Non-pigmented ciliary epithelial cell (primary cell): ENCODE data around the gene BTBD9.

ENCODE experiments used
- DNase-seq: peaks from one replicate; pipeline ENCODE4 v3.0.0-alpha.2; 2010; ENCODE audit warnings: low read depth

Gene BTBD9

GRCh38 chr6:38593998-38594665, 45.6 kb downstream of the BTBD9 start:
- no peak for DNase-seq

GRCh38 chr6:38593409-38593808, 46.3 kb downstream of the BTBD9 start:
- no peak for DNase-seq

DNA sequence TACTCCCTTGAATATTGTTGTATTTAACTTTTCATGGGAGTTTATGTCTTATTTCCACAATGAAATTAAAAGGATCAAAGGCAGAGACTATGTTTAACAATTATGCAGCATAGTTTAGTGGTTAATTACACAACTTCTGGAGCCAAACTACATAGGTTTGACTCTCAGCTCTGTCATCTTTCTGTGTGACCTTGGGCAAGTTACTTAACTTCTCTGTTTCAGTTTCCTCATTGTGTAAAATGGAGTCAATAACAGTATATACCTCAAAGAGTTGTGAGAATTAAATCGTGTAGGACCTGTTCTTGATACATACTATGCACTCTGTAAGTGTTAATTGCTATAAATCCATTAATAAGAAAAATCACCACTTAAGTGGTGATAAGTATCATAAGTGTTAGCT, 48.3 kb downstream of the BTBD9 start:
- DNase-seq: no peak

GRCh38 chr6:38589367-38589720, 50.4 kb downstream of the BTBD9 start:
- DNase-seq: no peak

- DNase-seq: no peak
These were observed 50.9 kb downstream of the BTBD9 start for GRCh38 chr6:38588631-38589366.

DNA sequence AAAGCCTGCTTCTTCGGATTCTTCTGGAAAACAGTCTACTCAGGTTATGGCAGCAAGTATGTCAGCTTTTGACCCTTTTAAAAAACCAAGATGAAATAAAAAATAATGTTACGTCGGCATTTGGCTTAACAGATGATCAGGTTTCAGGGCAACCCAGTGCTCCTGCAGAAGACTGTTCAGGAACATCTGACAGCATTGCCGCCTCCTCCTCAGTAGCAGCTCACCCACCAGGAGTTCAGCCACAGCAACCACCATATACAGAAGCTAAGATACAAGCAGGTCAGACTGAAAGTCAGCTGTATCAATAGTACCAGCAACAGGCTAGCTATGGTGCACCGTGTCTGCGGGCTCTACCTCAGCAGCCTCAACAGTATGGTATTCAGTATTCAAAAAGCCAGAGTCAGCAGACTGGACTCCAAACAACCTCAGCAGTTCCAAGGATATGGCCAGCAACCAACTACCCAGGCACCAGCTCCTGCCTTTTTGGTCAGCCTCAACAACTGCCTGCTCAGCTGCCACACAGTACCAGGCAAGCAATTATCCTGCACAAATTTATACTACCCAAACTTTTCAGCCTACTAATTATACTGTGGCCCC, 51.9 kb downstream of the BTBD9 start:
- DNase-seq: no peak

- no peak for DNase-seq
These were observed 52.7 kb downstream of the BTBD9 start for GRCh38 chr6:38586992-38587391.

- no peak for DNase-seq
These were observed 55.0 kb downstream of the BTBD9 start for GRCh38 chr6:38584731-38585130.

DNA sequence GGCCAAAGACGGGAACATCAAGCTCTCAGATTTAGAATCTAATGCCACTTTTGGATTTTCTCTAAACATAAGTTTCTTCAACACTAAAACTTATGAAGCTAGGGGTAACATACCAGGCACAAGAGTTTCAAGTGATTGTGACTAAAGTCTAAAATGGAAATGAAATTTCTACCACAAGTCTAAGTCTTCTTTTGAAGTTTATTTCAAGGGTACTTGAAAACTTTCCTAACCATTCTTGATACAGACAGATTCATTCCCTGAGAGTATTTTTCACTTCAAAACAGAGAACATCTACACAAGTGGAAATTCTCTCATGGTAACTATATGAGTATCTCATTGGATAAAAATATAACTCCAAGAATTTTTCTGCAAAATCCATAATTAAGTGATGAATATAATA, 56.2 kb downstream of the BTBD9 start:
- DNase-seq: no peak

GRCh38 chr6:38580030-38580429, 59.7 kb downstream of the BTBD9 start:
- no peak for DNase-seq

DNA sequence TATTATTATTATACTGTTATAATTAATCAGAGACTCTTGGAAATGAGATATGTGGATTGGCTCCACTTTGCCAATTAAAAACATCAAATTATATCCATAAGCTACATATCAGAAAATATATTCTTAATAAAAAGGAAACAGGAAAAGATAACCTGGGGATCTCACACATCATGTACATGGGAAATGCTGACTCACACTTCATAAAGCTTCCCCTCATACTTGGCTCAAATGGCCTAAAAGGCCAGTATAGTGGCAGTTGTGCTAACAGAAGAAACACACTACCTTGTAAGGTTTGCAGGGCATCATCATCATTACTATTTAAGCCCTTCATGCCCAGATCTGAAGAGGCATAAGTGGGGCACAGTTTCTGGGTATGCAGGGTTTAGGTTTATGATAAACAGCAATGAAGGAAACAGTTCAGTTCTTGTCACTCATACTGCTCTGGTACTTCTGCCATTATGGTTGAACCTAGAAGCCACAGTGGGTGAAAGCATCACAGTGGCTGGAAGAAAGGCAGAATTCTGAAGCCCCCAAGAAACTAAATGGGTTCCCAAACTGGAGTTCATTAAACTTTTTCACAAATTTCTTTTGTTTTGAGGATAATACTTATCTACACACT, 60.6 kb downstream of the BTBD9 start:
- DNase-seq: no peak

GRCh38 chr6:38578075-38578474, 61.7 kb downstream of the BTBD9 start:
- no peak for DNase-seq

DNA sequence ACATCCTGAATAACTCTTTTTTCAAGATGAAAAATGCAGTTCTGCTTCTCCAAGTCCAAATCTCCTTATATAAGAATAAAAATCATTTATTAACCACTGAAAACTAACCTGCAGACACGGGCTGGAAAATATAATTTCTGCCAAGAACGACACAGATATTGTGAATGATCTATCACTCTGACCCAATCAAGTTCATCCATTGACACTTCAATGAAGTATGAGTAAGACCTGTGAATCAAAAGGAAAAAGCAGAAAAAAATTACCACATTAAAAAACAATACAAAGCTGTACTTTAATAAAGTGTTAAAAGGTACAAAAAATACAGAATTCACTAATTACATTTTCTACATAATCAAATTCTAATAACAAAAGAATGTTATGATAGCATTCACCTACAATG, 62.2 kb downstream of the BTBD9 start:
- DNase-seq: no peak

DNA sequence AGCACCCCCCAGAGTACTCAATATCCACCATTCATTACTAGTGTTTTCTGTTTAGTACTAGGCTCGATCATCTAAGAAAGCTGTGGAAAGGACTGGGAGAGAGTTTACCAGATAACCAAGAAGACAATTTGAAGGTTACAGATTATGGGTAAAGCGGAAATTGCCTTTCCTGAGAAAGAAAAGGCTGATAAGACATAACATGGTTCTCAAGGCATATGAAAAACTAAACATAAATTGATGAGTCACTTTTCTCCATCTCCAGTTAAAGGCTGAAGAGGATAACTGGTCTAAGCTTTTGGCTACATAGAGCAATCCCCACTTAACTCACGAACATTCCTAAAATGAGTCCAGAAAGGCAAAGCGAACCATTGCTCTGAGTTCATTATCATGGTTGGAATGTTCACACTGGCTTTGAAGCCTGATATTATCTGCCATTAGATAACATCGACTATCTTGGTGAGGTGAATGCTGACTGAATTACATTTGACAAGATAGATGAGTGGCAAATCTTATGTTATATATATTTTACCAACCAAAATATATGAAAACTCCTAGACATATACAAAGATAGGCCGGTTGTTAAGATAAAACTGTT, 65.8 kb downstream of the BTBD9 start:
- DNase-seq: no peak

DNA sequence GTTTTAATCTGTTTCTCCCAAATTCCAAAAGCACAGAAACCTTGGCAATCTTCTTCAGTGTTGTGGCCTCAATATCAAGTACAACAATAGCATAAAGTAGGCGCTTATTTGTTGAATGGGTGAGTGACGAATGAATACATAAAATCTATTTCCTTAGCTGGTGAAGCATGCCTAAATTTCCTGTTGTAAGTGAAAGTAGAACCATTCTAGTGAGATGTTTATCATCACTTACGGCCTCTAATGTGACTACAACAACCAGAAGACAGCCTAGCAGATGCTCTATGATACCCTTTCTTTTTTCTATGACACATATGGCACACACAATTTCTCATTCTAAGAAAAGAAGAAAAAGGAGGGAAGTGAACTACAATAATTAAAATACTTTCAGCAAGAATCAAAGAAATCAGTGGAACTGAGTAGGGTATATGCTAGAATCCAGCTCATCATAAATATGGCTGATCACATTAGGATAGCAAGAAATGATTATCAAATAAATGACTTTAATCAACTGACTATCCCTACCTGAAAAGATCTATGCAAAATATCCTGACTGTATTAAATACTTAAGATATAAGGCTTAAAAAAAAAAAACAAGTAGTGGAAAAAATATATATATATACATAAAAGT, 67.4 kb downstream of the BTBD9 start:
- DNase-seq: no peak

- DNase-seq: no peak
These were observed 68.0 kb downstream of the BTBD9 start for GRCh38 chr6:38571721-38572120.

GRCh38 chr6:38570750-38571149, 69.0 kb downstream of the BTBD9 start:
- no peak for DNase-seq

- DNase-seq: peak; percentile 70
These were observed 72.3 kb downstream of the BTBD9 start for GRCh38 chr6:38567436-38567835.

- no peak for DNase-seq
These were observed 73.3 kb downstream of the BTBD9 start for GRCh38 chr6:38566295-38567030.

DNA sequence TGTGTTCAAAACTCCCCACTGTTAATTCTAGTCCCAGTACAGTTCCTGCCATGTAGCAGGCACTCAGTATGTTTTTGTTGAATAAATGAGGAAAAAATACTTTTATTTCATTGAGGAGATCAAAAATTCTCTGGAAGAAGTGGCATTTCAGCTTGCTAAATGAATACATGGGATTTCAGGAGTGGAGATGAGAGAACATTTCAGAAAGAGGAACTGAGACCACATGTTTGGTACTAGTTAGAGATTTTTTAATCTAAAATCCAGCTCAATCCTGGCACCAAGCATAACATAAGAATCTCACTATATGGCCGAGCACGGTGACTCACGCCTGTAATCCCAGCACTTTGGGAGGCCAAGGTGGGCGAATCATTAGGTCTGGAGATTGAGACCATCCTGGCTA, 75.4 kb downstream of the BTBD9 start:
- DNase-seq: no peak

GRCh38 chr6:38555606-38556005, 84.1 kb downstream of the BTBD9 start:
- DNase-seq: no peak
